ENCODE measurements around the gene PIM1.
A peak's percentile ranks its signal among the peaks of the same experiment; 100 is the strongest.

PIM1 gene

DNA sequence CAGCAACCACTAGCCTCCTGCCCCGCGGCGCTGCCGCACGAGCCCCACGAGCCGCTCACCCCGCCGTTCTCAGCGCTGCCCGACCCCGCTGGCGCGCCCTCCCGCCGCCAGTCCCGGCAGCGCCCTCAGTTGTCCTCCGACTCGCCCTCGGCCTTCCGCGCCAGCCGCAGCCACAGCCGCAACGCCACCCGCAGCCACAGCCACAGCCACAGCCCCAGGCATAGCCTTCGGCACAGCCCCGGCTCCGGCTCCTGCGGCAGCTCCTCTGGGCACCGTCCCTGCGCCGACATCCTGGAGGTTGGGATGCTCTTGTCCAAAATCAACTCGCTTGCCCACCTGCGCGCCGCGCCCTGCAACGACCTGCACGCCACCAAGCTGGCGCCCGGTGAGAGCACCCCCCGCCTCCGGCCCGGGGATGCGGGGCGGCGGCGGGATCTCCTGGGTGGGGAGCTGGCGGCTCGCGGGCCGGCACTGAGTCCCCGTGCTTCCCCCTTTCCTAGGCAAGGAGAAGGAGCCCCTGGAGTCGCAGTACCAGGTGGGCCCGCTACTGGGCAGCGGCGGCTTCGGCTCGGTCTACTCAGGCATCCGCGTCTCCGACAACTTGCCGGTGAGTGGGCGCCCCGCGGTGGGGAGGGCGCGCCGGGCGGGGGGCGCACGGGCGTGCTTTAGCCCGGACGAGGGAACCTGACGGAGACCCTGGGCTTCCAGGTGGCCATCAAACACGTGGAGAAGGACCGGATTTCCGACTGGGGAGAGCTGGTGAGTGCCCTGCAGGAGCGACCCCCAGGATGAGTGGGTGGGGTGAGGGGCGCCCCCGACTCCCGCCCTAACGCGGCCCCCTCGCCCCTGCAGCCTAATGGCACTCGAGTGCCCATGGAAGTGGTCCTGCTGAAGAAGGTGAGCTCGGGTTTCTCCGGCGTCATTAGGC, 585 bp downstream of the PIM1 start:
- Histone ChIP-seq H3K27ac (replicated peaks) (peak overlapping the region; percentile 41), H3K27me3 (ENCODE audit: insufficient read depth, poor library complexity, severe bottlenecking) (no peaks in the 10 kb centered on the region), H3K4me3 (replicated peaks; ENCODE audit: insufficient read depth, low read length) (peak overlapping the region; percentile 89)
- peak in 1 of 2 experiments; percentile 53 for DNase-seq (ENCODE audit: low read depth in 1 of 2, low spot score in 1 of 2)
- TF ChIP-seq POLR2AphosphoS5 (IDR thresholded peaks at IDR 0.05; ENCODE audit: low read depth), result 0 out of 2 replicates have a peak, but pooled peaks have one; percentile 27
- TF ChIP-seq, protein P1, sequence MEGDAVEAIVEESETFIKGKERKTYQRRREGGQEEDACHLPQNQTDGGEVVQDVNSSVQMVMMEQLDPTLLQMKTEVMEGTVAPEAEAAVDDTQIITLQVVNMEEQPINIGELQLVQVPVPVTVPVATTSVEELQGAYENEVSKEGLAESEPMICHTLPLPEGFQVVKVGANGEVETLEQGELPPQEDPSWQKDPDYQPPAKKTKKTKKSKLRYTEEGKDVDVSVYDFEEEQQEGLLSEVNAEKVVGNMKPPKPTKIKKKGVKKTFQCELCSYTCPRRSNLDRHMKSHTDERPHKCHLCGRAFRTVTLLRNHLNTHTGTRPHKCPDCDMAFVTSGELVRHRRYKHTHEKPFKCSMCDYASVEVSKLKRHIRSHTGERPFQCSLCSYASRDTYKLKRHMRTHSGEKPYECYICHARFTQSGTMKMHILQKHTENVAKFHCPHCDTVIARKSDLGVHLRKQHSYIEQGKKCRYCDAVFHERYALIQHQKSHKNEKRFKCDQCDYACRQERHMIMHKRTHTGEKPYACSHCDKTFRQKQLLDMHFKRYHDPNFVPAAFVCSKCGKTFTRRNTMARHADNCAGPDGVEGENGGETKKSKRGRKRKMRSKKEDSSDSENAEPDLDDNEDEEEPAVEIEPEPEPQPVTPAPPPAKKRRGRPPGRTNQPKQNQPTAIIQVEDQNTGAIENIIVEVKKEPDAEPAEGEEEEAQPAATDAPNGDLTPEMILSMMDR (IDR thresholded peaks at IDR 0.05; ENCODE audit: insufficient read depth, low read length), result no peak

DNA sequence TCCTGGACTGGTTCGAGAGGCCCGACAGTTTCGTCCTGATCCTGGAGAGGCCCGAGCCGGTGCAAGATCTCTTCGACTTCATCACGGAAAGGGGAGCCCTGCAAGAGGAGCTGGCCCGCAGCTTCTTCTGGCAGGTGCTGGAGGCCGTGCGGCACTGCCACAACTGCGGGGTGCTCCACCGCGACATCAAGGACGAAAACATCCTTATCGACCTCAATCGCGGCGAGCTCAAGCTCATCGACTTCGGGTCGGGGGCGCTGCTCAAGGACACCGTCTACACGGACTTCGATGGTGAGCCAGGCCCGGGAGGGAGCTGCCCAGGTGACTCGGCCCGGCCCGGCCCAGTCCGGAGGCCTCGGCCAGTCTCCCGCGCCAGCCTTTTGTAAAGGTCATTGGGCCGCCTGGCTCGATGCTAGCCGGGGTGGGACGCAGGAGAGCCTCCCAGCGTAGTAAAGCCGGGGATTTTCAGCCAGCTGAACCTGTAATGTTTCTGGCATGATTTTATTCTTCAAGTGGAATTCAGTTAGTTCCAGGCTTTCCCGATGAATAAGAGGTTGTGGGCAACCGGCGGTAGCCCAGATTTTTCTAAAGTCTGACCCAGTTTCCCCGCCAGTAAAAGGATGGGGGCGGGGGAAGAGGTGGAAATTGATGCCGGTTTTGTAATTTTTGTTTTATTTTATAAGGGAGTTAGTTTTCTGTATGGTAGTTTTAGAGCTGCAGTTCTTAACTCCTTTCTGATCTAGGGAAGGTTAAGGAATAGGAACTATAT, 1.4 kb downstream of the PIM1 start:
- Histone ChIP-seq H3K4me3 (replicated peaks; ENCODE audit: insufficient read depth, low read length) (peak overlapping the region; percentile 89), H3K27ac (replicated peaks) (peak overlapping the region; percentile 41), H3K27me3 (ENCODE audit: insufficient read depth, poor library complexity, severe bottlenecking) (no peaks in the 10 kb centered on the region)
- DNase-seq (ENCODE audit: low read depth in 1 of 2, low spot score in 1 of 2), result no peak
- TF ChIP-seq, protein P2, sequence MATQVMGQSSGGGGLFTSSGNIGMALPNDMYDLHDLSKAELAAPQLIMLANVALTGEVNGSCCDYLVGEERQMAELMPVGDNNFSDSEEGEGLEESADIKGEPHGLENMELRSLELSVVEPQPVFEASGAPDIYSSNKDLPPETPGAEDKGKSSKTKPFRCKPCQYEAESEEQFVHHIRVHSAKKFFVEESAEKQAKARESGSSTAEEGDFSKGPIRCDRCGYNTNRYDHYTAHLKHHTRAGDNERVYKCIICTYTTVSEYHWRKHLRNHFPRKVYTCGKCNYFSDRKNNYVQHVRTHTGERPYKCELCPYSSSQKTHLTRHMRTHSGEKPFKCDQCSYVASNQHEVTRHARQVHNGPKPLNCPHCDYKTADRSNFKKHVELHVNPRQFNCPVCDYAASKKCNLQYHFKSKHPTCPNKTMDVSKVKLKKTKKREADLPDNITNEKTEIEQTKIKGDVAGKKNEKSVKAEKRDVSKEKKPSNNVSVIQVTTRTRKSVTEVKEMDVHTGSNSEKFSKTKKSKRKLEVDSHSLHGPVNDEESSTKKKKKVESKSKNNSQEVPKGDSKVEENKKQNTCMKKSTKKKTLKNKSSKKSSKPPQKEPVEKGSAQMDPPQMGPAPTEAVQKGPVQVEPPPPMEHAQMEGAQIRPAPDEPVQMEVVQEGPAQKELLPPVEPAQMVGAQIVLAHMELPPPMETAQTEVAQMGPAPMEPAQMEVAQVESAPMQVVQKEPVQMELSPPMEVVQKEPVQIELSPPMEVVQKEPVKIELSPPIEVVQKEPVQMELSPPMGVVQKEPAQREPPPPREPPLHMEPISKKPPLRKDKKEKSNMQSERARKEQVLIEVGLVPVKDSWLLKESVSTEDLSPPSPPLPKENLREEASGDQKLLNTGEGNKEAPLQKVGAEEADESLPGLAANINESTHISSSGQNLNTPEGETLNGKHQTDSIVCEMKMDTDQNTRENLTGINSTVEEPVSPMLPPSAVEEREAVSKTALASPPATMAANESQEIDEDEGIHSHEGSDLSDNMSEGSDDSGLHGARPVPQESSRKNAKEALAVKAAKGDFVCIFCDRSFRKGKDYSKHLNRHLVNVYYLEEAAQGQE (IDR thresholded peaks at IDR 0.05; ENCODE audit: insufficient replicate concordance, low read depth), result no peak
- TF ChIP-seq SPI1 (IDR thresholded peaks at IDR 0.05; ENCODE audit: borderline replicate concordance, low read depth) (no peak), POLR2AphosphoS5 (IDR thresholded peaks at IDR 0.05; ENCODE audit: low read depth) (no peak), GABPA (IDR thresholded peaks at IDR 0.05; ENCODE audit: low read depth) (no peak)
- TF ChIP-seq, protein P1 (IDR thresholded peaks at IDR 0.05; ENCODE audit: insufficient read depth, low read length), result no peak

DNA sequence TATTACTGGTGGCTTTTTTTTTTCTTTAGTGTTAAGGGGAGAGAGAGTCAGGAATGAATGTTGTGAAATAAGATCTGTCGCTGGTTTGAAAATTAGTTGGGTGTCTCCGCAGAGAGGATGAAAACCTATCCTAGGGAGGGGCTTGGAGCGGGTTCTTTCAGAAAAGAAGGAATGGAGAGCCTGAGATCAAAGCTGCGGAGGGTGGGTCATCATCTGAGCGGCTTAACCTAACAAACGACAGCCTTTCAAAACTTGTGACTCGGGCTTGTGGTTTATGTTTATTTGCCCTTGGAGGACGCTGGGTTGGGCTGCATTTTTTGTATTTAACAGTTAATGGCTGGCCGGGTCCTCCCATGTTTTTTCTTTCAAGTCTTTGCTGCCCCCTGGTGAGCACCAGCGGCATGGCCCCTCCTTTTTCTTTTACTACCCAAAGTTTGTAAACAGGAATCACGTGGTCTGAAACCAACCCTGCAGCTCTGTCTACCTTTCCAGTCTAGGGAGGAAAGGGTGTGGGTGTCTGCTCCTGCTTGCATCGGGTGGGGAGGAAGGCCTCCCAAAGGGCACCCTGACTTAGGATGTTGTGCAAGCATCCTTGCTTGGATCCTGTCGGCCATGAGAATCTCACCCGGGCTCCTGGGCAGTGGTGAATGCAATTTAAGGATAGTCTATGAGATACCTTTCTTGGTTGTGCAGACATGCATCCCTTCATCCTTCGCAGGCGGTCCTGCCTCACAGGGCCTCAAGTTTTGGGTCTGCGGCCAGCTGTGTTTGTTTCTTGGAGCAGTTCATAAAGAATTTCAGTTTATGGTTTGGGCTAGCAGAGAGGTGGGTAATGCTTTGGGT, 2.2 kb downstream of the PIM1 start:
- Histone ChIP-seq H3K4me3 (replicated peaks; ENCODE audit: insufficient read depth, low read length) (peak overlapping the region; percentile 89), H3K27me3 (ENCODE audit: insufficient read depth, poor library complexity, severe bottlenecking) (no peaks in the 10 kb centered on the region), H3K27ac (replicated peaks) (peak overlapping the region; percentile 41)
- no peak for TF ChIP-seq SPI1 (IDR thresholded peaks at IDR 0.05; ENCODE audit: borderline replicate concordance, low read depth)
- TF ChIP-seq, protein P1 (IDR thresholded peaks at IDR 0.05; ENCODE audit: insufficient read depth, low read length), result peak; percentile 75
- DNase-seq (ENCODE audit: low read depth in 1 of 2, low spot score in 1 of 2), result peak; percentile 71 to 93

DNA sequence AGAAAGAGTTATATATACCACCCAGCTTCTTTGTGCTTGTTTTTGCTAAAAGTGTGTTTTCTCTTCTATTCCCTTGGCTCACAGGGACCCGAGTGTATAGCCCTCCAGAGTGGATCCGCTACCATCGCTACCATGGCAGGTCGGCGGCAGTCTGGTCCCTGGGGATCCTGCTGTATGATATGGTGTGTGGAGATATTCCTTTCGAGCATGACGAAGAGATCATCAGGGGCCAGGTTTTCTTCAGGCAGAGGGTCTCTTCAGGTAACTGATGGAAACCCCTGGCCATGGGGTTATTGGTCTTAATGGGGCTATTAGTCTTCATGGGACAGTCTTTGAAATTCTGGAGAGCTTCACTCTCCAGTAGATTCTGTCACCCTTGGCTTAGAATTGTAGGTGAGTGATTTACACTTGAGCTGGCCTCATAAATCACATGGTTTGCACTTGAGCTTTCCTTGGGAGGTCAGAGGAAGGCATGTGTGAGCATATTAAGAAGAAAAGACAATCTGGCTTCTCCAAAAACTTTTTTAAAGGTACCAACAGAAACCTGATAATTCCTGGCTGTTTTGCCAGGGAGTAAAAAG, 3.0 kb downstream of the PIM1 start:
- no peak for TF ChIP-seq POLR2AphosphoS5 (IDR thresholded peaks at IDR 0.05; ENCODE audit: low read depth)
- TF ChIP-seq, protein P1 (IDR thresholded peaks at IDR 0.05; ENCODE audit: insufficient read depth, low read length), result no peak
- no peak for DNase-seq (ENCODE audit: low read depth in 1 of 2, low spot score in 1 of 2)
- Histone ChIP-seq H3K4me3 (replicated peaks; ENCODE audit: insufficient read depth, low read length) (no peak overlapping the region), H3K27ac (replicated peaks) (no peak overlapping the region), H3K27me3 (ENCODE audit: insufficient read depth, poor library complexity, severe bottlenecking) (no peaks in the 10 kb centered on the region)

Measured in HL-60 (cell line).